Fibroblast of pulmonary artery (primary cell): ENCODE results near the gene BTG4.

Source experiments
- DNase-seq: peaks from one replicate; pipeline ENCODE4 v3.0.0-alpha.2; 2010; ENCODE audit warnings: low read depth
- H3K4me3 ChIP-seq: replicated peaks from 2 replicates; pipeline ENCODE4 v1.5.1; 2011; ENCODE audit warnings: low read depth, mild to moderate bottlenecking, control low read depth, low read length, moderate library complexity
- CTCF ChIP-seq: IDR thresholded peaks from 2 replicates; pipeline ENCODE4 v1.5.1; 2011; ENCODE audit warnings: mild to moderate bottlenecking, control low read depth, low read length, inconsistent platforms; ENCODE audit errors: missing control alignments

The BTG4 gene

GRCh38 chr11:111462329-111462728, 49.9 kb downstream of the BTG4 start:
- DNase-seq = no peak
- TF ChIP-seq CTCF = no peak
- H3K4me3 ChIP-seq = no peak overlapping the region

- H3K4me3 ChIP-seq = no peak overlapping the region
- no peak for TF ChIP-seq CTCF
- no peak for DNase-seq
Observed at GRCh38 chr11:111461460-111462235, 50.5 kb downstream of the BTG4 start.

- no peak for TF ChIP-seq CTCF
- DNase-seq = peak; percentile 8
- H3K4me3 ChIP-seq = no peak overlapping the region
Observed at GRCh38 chr11:111460856-111461255, 51.3 kb downstream of the BTG4 start.

- DNase-seq = no peak
- no peak for TF ChIP-seq CTCF
- H3K4me3 ChIP-seq = no peak overlapping the region
Observed at GRCh38 chr11:111460340-111460739, 51.8 kb downstream of the BTG4 start.

- no peak for DNase-seq
- no peak for TF ChIP-seq CTCF
- no peak overlapping the region for H3K4me3 ChIP-seq
Observed at GRCh38 chr11:111459506-111460270, 52.5 kb downstream of the BTG4 start.

GRCh38 chr11:111457731-111458368, 54.3 kb downstream of the BTG4 start:
- H3K4me3 ChIP-seq = no peak overlapping the region
- TF ChIP-seq CTCF = no peak
- no peak for DNase-seq
